Stimulated activated CD8-positive, alpha-beta memory T cell treated with anti-CD3 and anti-CD28 coated beads, Interleukin-15, amount 100 ng/mL, for 48 hours (primary cell): ENCODE measurements around the gene TRIM17.

Source experiments
- DNase-seq, 2 donors: peaks; one replicate each; pipeline ENCODE4 v3.0.0-alpha.2; 2020; ENCODE audit warnings: low read depth in 2 of 2

The TRIM17 gene

DNA sequence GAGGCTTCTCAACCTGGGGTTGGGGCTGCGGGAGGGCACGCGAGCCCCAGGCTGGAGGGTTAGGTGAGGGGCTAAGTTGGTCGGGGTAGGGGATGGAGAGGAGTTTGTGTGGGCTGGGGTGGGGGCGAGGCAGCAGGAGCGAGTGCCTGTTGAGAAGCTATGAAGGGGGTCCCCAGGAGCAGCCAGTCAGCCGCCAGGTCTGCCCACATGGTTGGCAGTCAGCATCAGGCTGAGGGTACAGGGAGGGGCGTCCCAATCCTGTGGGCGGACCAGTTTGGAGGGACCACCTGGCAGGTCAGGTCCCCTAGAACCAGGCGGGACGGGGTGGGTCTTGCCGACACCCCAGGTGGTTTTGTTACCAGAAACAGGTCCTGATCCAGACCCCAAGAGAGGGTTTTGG is 400 bp upstream of the TRIM17 start:
- DNase-seq: no peak

DNA sequence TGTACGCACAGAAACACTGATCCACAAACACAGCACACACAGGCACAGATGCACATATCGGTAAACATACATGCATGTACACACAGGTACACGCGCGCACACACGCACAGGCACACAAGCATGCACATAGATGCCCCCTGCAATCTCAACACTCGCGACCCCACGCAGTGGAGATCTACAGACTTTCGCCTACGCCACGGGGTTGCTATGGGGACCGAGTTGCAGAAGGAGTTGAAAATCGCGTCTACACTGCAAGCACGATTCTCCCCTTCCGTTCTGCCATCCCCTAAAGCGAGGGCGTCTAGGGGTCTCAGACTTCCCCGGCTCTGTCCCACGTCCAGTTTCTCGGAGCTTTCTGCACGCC is 826 bp downstream of the TRIM17 start:
- no peak for DNase-seq

DNA sequence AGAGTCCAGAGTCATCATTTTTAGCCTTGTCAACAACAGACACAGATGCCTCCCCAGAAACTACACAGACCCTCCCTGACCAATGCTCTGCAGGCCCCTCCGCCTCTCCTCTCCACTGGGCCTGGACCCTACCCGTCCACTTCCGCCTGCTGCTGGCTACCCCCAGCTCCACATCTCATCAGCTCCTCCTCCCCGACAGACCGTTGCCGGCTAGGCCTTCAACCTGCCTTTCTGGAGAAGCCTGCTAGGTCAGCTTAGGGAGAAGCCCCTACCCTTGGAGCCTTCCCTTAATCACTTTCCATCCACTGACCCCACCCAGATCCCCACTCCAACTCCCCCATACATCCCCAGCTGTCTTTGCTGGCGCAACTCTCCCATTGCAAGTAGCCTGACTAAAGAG is 1.4 kb downstream of the TRIM17 start:
- DNase-seq: no peak

DNA sequence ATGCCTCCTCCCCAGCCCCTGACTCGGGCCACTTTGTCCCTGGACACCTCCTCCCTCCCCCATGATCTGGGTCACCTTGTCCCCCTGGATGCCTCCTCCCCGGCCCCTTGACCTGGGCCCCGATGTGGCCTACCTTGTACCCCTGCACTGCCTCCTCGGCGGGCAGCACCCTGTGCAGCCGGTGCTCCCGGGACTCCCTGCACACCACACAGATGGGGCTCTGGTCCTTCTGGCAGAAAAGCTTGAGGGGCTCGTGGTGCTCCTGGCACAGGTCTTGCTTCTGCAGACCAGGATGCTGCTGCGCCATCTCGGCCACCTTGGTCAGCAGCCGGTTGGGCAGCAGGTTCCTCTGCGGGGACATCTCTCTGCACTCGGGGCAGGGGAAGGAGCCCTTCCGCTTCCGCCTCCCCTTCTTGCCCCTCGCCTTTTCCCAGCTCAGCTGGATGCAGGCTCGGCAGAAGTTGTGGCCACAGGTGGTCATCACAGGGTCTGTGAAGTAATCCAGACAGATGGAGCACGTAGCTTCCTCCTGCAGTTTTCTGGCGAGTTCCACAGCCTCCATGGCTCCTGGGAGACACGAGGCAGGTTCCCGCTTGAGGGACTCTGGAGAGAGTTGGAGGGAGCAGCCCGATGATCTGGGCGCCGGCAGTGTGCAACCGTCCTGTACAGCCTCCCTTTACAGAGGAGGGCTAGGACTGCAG is 2.0 kb downstream of the TRIM17 start:
- DNase-seq: no peak

DNA sequence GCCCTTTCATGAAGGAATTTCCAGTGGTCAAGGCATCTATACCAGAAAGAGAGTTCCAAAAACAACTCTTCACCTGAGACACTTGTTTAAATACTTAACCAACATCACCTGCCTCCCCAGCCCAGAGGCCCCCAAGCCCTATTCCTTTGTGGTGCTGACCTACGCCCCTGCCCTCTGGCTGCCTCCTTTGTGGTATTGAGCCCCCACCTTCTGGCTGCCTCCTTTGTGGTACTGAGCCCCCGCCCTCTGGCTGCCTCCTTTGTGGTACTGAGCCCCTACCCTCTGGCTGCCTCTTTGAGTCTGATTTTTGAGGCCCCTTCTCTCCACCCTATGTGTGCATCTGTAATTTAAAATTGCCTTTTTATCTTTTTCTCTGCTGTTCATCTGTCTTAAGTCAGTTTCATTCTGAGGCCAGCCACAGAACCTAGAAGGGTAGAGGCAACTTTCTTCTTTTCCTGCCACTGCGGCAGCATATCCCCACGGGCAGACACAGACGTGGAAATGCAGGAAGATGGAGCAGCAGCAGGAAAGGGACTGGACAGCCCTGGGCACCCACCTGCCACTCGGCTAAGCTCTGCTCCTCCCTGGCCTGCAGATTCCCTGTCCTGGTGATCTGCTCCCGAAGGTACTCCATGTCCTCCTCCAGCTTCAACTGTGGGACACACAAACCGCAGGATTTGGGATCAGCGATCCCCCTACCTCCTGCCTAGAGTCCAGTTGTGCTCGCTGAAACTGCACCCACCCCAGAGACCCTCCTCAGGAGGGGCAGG is 3.2 kb downstream of the TRIM17 start:
- DNase-seq: no peak

DNA sequence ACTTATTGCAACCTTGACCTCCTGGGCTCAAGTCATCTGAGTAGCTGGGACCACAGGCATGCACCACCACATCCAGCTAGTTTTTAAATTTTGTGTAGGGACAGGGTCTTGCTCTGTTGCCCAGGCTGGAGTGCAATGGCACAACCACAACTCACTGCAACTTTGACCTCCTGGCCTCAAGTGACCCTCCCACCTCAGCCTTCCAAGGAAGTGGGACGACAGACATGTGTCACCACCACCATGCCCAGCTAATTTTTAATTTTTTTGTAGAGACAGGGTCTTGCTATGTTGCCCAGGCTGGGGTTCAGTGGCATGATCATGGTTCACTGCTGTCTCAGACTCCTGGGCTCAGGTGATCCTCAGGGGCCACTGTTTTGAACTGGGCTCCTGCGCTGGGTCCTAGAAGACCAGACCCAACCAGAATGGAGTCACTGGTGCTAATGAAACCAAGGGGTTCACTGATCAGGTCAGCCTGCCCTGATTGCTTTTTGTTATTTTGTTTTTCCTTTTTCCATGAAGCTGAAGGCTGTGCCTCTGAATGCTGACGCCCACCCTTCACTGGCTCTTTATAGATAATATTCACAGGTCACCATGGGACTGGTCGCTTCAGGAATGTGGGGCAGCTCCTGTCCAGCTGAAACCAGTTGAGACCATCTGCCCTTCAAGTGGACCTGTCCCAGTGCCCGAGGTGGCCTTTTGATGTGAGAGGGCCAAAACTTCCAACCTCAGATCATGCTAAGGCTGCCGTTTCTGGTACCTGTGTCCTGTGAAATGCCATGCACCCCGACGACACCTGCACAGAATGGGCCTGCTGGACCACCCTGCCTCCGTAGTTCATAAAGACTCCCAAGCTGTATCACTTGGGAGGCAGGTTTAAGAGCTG is 4.9 kb downstream of the TRIM17 start:
- no peak for DNase-seq

DNA sequence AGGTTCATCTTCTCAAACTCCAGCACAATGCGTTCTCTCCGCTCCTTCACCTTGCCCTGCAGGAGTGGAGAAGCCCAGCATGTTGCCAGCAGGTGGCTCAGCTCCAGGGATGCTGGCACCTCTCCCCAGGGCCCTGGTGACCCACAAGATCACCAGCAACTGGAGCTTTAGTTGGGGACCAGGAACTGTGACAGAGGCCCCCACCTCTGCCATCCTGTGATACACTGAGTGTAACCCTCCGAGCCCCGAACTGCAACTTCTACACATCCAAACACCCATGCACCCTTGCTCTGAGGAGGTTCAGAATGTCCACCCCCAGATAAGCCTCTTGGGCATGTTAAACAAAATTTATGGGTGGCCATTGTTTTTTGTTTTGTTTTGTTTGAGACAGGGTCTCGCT is 5.5 kb downstream of the TRIM17 start:
- no peak for DNase-seq

DNA sequence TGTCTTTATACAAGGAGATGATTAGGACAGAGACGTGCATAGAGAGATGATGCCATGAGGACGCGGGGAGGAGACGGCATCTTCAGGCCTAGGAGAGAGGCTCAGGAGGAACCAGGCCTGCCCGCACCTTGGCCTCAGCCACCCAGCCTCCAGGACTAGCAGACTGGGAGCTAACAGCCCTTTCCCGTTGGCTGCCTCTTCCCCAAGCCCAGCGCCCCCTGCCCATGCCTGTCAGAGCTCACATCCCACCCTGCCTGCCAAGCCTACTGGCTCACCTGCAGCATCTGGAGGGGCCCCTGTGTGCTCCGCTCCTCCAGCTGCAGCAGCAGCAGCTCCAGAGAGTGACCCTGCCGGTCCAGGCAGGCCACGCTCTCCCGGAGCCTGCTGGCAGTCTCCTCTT is 6.0 kb downstream of the TRIM17 start:
- no peak for DNase-seq

DNA sequence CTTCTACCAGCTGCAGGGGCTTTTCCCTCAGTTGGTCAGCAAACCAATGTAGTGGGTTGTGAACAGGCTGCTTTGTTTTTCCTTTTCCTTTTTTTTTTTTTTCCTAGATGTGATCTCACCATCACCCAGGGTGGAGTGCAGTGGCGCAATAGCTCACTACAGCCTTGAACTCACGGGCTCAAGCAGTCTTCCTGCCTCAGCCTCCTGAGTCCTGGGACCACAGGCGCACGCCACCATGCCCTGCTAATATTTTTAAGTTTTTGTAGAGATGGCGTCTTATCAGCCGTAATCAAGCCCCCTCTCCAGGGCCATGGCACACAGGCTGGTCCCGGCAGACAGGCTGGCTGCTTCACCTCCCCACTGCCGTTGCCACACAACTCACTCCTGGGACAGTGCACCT is 6.6 kb downstream of the TRIM17 start:
- DNase-seq: no peak

DNA sequence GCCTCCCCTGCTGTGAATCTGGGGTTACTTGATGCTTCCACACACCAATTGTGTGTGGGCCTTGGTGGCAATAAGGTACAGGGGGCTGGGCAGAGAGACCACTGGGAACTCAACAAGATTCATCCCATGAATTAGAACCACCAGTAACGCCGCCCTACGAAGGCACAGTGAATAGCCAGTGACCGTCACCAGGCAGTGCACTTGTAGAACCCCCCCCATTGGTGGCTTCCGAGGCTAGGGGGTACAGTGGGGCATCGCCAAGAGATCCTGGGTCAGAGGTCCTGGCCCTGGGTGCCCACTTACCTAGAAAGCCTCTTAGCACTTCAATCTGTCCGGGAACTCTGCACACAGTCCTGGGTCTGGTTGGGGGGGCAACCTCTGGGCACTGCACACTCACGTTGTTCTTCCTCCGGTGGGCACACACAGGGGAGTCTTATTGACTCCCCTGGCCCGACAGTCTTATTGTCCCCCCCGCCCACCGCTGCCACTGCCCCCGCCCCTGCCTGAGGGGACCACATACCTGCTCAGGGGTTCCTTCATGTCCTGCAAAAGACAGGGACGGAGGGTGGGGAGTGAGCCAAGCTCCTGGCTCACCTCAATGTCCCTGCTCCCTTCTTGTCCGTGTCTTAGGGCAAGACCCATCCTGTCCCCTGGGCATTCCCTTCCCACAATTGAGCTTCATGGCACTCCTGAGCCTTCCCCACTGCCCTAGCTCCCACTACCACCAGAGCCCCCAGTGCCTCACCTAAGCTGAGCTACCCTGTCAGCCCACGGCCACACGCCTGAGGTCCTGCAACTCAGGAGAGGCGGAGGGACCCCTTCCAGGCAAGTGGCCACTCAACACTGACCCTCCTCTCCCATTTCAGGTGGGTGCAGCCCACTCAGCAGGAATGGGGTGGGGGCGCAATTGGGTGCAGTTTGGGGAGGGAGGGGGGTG is 7.5 kb downstream of the TRIM17 start:
- no peak for DNase-seq

DNA sequence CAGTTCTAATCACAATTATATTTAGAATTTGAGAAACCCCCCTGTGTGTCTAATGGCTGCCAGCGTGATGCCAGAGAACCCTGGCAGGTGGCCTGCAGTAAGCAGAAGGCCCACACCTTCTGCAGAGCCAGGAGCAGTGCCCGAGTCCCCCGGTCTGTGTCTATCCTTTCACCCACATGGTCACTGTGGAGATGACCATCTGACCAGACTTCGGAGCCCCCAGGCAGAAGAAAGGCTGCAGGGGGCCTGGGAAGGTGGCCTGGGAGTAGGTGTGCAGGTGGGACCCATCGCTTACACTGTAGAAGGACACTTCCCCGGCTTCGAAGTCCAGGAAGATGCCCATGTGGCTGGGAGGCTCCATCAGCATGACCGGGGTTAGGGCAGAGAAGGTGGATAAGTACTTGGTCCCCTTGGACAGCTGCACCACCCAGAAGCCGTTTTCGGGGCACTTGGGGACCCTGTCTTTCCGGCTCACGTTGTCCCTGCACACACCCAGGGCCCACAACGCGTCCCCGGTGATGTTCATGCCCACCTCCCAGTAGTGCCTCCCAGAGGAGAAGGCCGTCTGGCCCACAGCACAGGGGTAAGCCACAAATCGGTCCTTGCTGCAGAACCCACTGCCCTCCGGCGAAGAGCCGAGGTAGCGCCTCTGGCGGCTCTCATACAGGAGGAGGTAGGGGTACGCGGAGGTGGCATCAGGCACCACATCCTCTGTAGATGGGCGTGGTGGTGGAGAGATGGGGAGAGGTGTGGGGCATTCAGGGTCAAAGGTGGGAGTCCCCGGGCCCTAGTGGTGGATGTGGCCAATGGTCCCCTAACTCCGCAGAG is 8.4 kb downstream of the TRIM17 start:
- DNase-seq: no peak

DNA sequence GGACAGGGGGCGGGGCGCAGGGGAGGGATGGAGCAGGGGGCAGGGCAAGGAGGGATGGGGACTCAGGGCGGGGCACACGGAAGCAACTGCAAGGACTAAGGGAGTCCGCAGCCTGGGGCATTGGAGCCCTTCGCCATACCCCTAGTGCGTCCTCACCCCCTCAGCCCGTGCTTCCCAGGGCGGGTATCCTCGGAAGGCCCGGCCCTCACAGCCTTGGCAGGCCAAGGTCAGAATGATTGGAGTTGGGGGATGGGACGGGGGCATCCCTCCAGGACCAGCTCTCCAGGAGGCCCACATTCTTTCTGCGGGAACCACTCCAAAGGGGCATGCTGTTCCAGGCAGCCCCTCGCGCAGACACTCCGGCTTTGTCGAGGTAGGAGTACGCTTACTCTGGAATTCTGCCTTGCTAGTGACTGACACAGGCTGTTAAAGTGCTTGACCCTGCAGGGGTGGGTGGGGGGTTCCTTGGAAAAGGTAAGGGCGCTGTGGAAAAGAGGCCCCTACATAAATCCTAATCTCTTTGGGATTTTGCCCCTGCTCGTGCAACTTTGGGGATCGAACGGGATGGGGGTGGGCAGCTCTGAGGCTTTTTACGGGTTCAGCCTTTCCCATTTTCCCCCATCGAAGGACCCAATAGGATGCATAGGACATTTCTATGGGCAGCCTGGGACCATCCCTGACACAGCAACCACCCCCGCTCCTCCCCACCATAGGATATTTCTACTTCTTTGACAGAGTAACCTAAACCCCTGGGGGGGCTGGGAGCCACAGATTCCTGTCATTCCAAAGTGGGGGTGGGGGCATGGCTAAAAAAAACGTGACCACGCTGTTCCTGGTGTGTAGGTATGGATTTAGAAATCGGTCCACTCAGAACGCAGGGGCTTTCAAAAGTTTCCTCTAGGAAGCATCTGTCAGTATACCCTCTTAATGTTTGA is 9.3 kb downstream of the TRIM17 start:
- DNase-seq: no peak

DNA sequence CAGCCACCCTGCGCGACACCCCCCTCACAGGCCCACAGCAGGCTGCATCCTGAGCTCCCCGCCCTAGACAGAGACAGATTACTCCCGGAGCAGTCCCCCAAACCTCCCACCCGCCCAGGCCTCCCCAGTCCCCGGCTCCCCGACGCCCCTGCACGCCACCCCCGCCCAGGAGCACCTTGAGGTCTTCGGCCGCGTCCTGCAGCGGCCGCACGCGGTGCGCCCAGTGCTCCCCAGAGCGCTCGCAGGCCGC is 10.8 kb downstream of the TRIM17 start:
- DNase-seq: no peak

DNA sequence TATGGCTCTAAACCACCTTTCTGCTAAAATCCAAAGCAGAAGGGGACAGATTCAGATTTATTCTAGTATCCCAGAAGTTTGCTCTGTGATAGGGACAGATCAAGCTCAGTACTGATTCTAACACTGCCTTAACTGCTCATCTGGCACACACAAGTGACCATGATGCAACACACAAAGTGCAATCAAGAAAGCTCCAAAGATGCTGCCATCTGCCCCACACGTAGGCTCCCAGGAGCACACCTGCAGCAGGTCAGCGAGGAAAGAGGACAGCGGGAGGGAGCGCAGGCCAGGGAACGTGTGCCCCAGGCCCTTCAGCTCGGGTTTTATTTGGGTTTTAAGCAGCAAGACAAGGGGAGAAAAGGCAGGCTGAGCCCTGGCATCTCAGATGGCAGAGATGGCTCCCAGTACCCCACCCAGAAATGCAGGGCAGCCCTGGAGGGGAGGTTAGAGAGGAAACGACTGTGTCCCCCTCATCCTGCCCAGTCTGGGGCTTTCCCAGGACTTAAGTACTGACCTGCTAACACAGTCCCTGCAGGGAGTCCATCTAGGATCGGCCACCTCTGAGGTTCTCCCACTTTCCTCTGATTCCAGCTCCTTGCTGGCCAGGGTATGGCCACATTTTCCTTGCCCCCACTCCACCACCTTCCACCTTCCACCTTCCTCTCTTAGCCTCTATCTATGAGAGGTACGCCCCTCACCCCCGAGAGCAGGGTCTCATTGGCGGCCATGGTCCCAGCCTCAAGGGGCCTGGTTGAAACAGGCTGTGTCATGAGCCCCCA is 11.3 kb downstream of the TRIM17 start:
- DNase-seq: no peak

DNA sequence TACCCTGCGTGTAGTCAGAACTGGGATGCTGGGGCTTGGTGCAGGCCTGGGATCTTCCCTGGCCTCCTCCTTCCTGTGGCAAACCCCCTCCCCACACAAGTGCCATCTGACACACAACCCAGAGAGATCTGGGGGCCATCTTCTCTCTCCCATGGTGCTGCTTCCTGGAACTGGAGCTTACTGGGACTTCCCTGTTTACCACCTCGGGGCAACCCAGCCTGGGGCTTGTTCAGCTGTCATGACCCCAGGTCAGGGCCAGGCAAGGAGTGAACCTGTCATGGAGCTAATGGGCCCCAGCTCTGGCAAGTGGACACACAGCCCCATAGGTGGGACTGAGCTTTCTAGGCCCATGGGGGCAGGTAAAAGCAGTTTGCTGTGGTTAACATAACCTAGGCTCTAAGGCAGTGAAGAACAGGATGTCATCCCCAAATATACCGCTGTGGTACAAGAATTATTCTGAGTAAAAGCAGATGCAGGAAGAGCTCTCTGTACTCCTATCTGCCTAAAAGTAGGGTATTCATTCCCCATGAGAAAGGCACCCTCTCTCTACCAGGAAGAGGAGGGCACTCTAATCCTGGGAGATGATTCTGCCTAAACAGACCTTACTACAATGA is 12.4 kb downstream of the TRIM17 start:
- DNase-seq: no peak

DNA sequence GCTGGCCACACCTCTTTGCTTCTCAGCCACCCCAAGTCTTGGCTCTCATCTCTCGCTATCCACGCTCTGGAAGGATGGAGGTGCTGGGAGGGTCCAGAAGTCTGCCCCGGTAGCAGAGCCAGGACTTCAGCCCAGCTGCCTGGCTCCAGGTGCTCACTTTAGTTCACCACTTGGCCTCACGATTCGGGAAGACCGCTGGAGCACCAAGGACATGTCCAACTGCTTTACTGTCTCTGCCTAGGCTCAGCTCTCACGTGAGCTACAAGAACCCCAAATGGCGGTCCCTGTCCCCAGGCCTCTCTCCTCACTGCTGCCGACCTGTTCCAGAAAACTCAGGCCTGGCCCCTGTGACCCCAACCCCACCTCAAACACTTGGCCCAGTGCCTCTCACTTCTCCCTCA is 13.4 kb downstream of the TRIM17 start:
- no peak for DNase-seq

DNA sequence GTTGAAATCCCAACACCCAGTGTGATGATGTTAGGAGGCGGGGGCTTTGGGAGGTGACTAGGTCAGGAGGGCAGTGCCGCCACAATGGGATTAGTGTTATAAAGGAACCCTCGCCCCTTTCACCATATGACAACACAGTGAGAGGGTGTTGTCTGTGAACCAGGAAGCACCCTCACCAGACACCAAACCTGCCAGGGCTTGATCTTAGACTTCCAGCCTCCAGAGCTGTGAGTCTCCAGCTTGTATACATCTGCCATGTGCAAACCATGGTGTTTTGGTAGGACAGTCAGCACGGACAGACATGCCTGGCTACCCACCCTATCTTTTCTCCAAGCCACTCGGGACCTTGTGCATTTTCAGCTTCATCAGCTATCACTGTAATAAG is 14.0 kb downstream of the TRIM17 start:
- no peak for DNase-seq

DNA sequence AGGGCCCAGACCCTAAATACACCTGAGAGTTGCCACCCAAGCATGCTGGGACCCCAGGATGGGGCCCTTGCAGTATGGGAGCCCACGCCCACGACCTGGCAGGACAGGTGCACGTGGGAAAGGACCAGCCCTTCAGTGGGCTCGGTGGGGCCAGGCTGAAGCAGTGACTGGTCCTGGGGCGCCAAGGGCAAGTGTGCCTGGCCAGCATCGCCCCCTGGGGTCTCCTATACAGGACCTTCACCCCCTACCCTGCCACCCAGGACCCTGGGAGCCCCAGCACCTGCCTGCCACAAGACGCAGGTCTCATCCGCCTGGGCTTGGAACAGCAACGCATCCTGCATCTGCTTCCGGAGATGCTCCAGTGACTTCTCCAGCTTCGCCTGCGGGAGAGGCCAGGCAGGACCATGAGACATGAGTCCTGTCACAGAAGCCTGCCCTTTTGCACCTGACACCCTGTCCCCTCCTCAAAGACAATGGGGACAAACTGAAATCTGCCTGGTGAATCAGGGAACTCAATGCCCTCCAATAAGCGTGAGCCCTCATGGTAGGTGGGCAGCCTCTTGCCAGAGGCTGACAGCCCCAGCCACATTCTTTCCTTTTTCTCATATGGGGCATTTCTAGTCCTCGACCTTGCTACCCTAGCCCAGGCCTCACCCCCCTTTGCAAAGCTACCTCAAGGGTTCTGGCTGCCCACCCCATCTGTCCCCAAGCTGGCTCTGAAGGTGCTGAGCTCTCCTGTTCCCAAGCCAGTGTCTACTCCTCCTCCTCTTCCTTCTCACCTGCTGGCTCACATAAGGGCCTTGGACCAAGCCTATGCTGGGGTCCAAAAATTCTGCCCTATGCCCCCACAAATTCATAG is 14.7 kb downstream of the TRIM17 start:
- DNase-seq: no peak
